ENCODE measurements around the gene SCN9A. TPM values are rescaled to one million over a fixed set of nuclear protein-coding genes. Genes with fewer than 3 reads are reported as not detected.

The SCN9A gene
- total RNA-seq, 2 experiments from 2014 or later = 0.48 to 0.52 TPM

- ChIA-PET CTCF (no interaction called here), POLR2A (no interaction called here)
- Mint-ChIP-seq H3K9me3 (no peaks in the 10 kb centered on the region), H3K36me3 (ENCODE audit: low read depth) (no peaks in the 10 kb centered on the region), H3K27me3 (peaks cover 6% of the 10 kb centered on the region), H3K4me3 (no peak overlapping the region), H3K4me1 (no peaks in the 10 kb centered on the region), H3K27ac (no peak overlapping the region)
- DNase-seq = no peak
These were observed 217.2 kb downstream of the SCN9A start for GRCh38 chr2:166158546-166158945.

GRCh38 chr2:166157578-166157977 is 218.2 kb downstream of the SCN9A start:
- DNase-seq = no peak
- peaks cover 10% of the 10 kb centered on the region for H3K27me3 Mint-ChIP-seq
- no peaks in the 10 kb centered on the region for H3K36me3 Mint-ChIP-seq (ENCODE audit: low read depth)
- no peaks in the 10 kb centered on the region for H3K9me3 Mint-ChIP-seq
- no peak overlapping the region for H3K4me3 Mint-ChIP-seq
- ChIA-PET CTCF (no interaction called here), POLR2A (no interaction called here)
- H3K27ac Mint-ChIP-seq = no peak overlapping the region
- H3K4me1 Mint-ChIP-seq = no peaks in the 10 kb centered on the region

GRCh38 chr2:166156985-166157490 is 218.7 kb downstream of the SCN9A start:
- POLR2A ChIA-PET = no interaction called here
- H3K27me3 Mint-ChIP-seq = peaks cover 10% of the 10 kb centered on the region
- H3K4me1 Mint-ChIP-seq = no peaks in the 10 kb centered on the region
- no peaks in the 10 kb centered on the region for H3K36me3 Mint-ChIP-seq (ENCODE audit: low read depth)
- no peak overlapping the region for H3K27ac Mint-ChIP-seq
- H3K4me3 Mint-ChIP-seq = no peak overlapping the region
- no peak for DNase-seq
- CTCF ChIA-PET = no interaction called here
- H3K9me3 Mint-ChIP-seq = no peaks in the 10 kb centered on the region

DNA sequence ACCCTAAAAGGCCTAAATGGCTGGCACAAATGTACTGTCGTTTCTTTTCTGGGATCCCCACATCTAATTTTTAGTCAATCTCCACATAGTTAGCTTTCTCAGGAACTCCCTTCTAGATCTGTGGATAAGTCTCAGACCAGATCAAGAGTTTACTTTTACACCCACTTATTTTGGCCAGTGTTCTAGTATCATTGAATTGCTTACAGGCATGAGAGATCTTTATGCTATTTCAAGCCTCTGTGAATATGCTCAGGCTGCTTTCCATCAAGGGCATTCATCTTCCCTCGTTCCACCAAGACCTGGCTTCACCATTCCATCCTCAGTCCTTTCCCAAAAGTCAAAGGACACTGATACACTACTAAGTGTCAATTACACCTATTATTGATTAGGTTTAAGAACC is 220.2 kb downstream of the SCN9A start:
- no peak overlapping the region for H3K4me3 Mint-ChIP-seq
- H3K4me1 Mint-ChIP-seq = no peaks in the 10 kb centered on the region
- no peaks in the 10 kb centered on the region for H3K9me3 Mint-ChIP-seq
- CTCF ChIA-PET = no interaction called here
- H3K27ac Mint-ChIP-seq = no peak overlapping the region
- no peak for DNase-seq
- POLR2A ChIA-PET = no interaction called here
- no peaks in the 10 kb centered on the region for H3K36me3 Mint-ChIP-seq (ENCODE audit: low read depth)
- H3K27me3 Mint-ChIP-seq = peaks cover 10% of the 10 kb centered on the region

GRCh38 chr2:166154685-166155338 is 220.9 kb downstream of the SCN9A start:
- POLR2A ChIA-PET = no interaction called here
- peaks cover 10% of the 10 kb centered on the region for H3K27me3 Mint-ChIP-seq
- no peak overlapping the region for H3K27ac Mint-ChIP-seq
- H3K36me3 Mint-ChIP-seq (ENCODE audit: low read depth) = no peaks in the 10 kb centered on the region
- CTCF ChIA-PET = no interaction called here
- H3K9me3 Mint-ChIP-seq = no peaks in the 10 kb centered on the region
- DNase-seq = no peak
- no peaks in the 10 kb centered on the region for H3K4me1 Mint-ChIP-seq
- H3K4me3 Mint-ChIP-seq = no peak overlapping the region

DNA sequence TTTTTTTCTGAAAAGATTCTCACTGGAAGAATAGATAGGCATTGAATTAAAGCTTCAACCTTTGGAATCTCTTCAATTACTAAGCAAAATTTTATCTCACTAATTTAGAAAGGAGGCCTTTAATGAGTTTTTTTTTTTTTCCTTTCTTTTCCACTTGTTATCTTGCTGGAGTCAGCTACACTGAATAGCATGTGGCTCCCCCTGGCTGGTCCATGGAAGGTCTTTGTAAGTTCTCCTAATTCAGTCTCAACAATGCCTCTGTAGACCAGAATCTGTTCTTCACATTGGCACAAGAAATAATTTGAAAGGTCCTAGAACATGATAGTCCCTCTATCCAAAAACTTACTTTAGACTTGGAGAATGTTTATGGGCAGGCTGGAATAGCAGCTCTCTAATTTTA is 223.7 kb downstream of the SCN9A start:
- Mint-ChIP-seq H3K9me3 (no peaks in the 10 kb centered on the region), H3K36me3 (ENCODE audit: low read depth) (no peaks in the 10 kb centered on the region), H3K27ac (no peak overlapping the region), H3K4me3 (no peak overlapping the region), H3K27me3 (peaks cover 6% of the 10 kb centered on the region), H3K4me1 (no peaks in the 10 kb centered on the region)
- DNase-seq = no peak
- CTCF ChIA-PET = interaction anchor here (0.5 kb wide), 1 partner anchor 9 kb away, joined by 3 read pairs; no protein-coding TSS in a partner anchor
- POLR2A ChIA-PET = no interaction called here

DNA sequence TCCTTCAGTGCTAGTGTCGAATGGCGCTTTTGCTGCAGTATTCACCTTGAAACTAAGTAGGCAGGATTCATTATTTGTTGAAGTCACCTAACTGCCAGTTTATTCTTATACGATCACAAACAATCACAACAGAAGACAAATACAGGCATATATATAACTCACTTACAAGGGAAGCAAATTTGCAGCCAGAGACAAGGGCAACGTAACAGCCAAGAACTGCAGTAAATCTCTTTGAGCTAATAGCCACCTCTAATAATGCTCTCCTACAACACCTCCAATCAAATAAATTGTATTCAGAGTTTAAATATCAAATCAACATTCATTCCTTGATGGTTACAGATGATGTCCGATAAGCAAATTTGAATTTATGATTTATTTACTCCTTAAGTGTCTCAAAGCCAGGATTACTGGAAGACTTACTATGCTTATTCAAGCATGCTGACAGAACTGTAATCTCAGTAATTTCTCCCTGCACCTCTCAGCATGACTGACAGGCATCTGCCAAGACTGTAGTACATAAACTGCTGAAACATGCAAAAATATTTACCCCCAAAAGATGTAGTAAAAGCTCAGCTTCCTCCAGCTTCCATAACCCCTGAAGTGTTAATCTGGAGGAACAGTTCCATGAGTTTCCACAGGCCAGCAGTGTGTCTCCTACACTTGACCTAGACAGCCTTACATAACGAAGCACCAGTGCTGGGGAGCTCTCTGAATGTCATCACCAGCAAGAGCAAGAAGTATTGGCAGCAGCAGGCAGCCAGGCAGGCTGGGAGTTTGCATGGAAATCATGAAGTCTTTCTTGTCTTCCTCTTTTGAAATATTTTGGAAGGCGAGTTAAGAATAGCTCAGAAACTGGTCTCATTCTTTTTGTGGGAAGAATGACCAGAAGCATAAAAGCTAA is 227.0 kb downstream of the SCN9A start:
- Mint-ChIP-seq H3K4me1 (no peaks in the 10 kb centered on the region), H3K27ac (no peak overlapping the region), H3K4me3 (no peak overlapping the region), H3K27me3 (peaks cover 4% of the 10 kb centered on the region), H3K9me3 (no peaks in the 10 kb centered on the region), H3K36me3 (ENCODE audit: low read depth) (no peaks in the 10 kb centered on the region)
- CTCF ChIA-PET = no interaction called here
- POLR2A ChIA-PET = no interaction called here
- DNase-seq = no peak

GRCh38 chr2:166147883-166148282 is 227.9 kb downstream of the SCN9A start:
- POLR2A ChIA-PET = no interaction called here
- CTCF ChIA-PET = no interaction called here
- H3K36me3 Mint-ChIP-seq (ENCODE audit: low read depth) = no peaks in the 10 kb centered on the region
- no peak overlapping the region for H3K27ac Mint-ChIP-seq
- no peak for DNase-seq
- no peaks in the 10 kb centered on the region for H3K4me1 Mint-ChIP-seq
- no peak overlapping the region for H3K4me3 Mint-ChIP-seq
- no peaks in the 10 kb centered on the region for H3K27me3 Mint-ChIP-seq
- H3K9me3 Mint-ChIP-seq = no peaks in the 10 kb centered on the region

Other genes with a start within 250 kb of the SCN9A start
- gene SCN1A, start 247.9 kb downstream of the SCN9A start, total RNA-seq = not detected
- not detected for gene SCN7A, start 118.3 kb upstream of the SCN9A start, total RNA-seq